ENCODE data around the gene SLC1A7. TPM values are rescaled to one million over a fixed set of nuclear protein-coding genes. Genes with fewer than 3 reads are reported as not detected.

Gene SLC1A7
- total RNA-seq, 1 donor from 2014 or later: not detected

- no peak overlapping the region for H3K4me3 ChIP-seq (ENCODE audit: low read length in 3 of 3)
- H3K27me3 ChIP-seq (ENCODE audit: control insufficient read depth in 3 of 3, insufficient read depth in 3 of 3, low read length in 3 of 3): peaks cover 0 to 3% (median 0%) of the 10 kb centered on the region in 3 donors
- H3K9ac ChIP-seq (ENCODE audit: low read depth in 1 of 3, low read length in 3 of 3): peak overlapping the region in 1 of 3 donors; percentile 25
- H3K9me3 ChIP-seq (ENCODE audit: control insufficient read depth in 3 of 3, low read length in 3 of 3): no peaks in the 10 kb centered on the region
- peaks cover 6 to 12% (median 10%) of the 10 kb centered on the region in 3 donors for H3K4me1 ChIP-seq (ENCODE audit: control insufficient read depth in 3 of 3, insufficient read depth in 3 of 3, low read length in 3 of 3)
- peak overlapping the region; percentile 62 for H3K27ac ChIP-seq (ENCODE audit: low read depth, low read length)
- H3K36me3 ChIP-seq (ENCODE audit: control insufficient read depth in 3 of 3, insufficient read depth in 3 of 3, low read length in 3 of 3): no peaks in the 10 kb centered on the region
Observed at GRCh38 chr1:53145942-53146708, 3.7 kb upstream of the SLC1A7 start.

- no peak overlapping the region for H3K9ac ChIP-seq (ENCODE audit: low read depth in 1 of 3, low read length in 3 of 3)
- H3K9me3 ChIP-seq (ENCODE audit: control insufficient read depth in 3 of 3, low read length in 3 of 3): no peaks in the 10 kb centered on the region
- H3K4me3 ChIP-seq (ENCODE audit: low read length in 3 of 3): no peak overlapping the region
- no peaks in the 10 kb centered on the region for H3K36me3 ChIP-seq (ENCODE audit: control insufficient read depth in 3 of 3, insufficient read depth in 3 of 3, low read length in 3 of 3)
- H3K27ac ChIP-seq (ENCODE audit: low read depth, low read length): peak overlapping the region; percentile 62
- H3K27me3 ChIP-seq (ENCODE audit: control insufficient read depth in 3 of 3, insufficient read depth in 3 of 3, low read length in 3 of 3): peaks cover 0 to 3% (median 0%) of the 10 kb centered on the region in 3 donors
- H3K4me1 ChIP-seq (ENCODE audit: control insufficient read depth in 3 of 3, insufficient read depth in 3 of 3, low read length in 3 of 3): peaks cover 6 to 17% (median 15%) of the 10 kb centered on the region in 3 donors
Observed at GRCh38 chr1:53145619-53145941, 3.1 kb upstream of the SLC1A7 start.

GRCh38 chr1:53145051-53145600, 2.7 kb upstream of the SLC1A7 start:
- Histone ChIP-seq H3K36me3 (ENCODE audit: control insufficient read depth in 3 of 3, insufficient read depth in 3 of 3, low read length in 3 of 3) (no peaks in the 10 kb centered on the region), H3K27me3 (ENCODE audit: control insufficient read depth in 3 of 3, insufficient read depth in 3 of 3, low read length in 3 of 3) (peaks cover 0 to 3% (median 0%) of the 10 kb centered on the region in 3 donors), H3K4me3 (ENCODE audit: low read length in 3 of 3) (no peak overlapping the region), H3K4me1 (ENCODE audit: control insufficient read depth in 3 of 3, insufficient read depth in 3 of 3, low read length in 3 of 3) (peaks cover 6 to 19% (median 17%) of the 10 kb centered on the region in 3 donors), H3K27ac (ENCODE audit: low read depth, low read length) (no peak overlapping the region), H3K9ac (ENCODE audit: low read depth in 1 of 3, low read length in 3 of 3) (no peak overlapping the region), H3K9me3 (ENCODE audit: control insufficient read depth in 3 of 3, low read length in 3 of 3) (no peaks in the 10 kb centered on the region)

GRCh38 chr1:53144201-53144600, 1.8 kb upstream of the SLC1A7 start:
- H3K4me1 ChIP-seq (ENCODE audit: control insufficient read depth in 3 of 3, insufficient read depth in 3 of 3, low read length in 3 of 3): peaks cover 8 to 19% (median 17%) of the 10 kb centered on the region in 3 donors
- no peaks in the 10 kb centered on the region for H3K9me3 ChIP-seq (ENCODE audit: control insufficient read depth in 3 of 3, low read length in 3 of 3)
- no peak overlapping the region for H3K27ac ChIP-seq (ENCODE audit: low read depth, low read length)
- H3K36me3 ChIP-seq (ENCODE audit: control insufficient read depth in 3 of 3, insufficient read depth in 3 of 3, low read length in 3 of 3): no peaks in the 10 kb centered on the region
- H3K9ac ChIP-seq (ENCODE audit: low read depth in 1 of 3, low read length in 3 of 3): no peak overlapping the region
- no peak overlapping the region for H3K4me3 ChIP-seq (ENCODE audit: low read length in 3 of 3)
- H3K27me3 ChIP-seq (ENCODE audit: control insufficient read depth in 3 of 3, insufficient read depth in 3 of 3, low read length in 3 of 3): no peaks in the 10 kb centered on the region

GRCh38 chr1:53143527-53143926, 1.1 kb upstream of the SLC1A7 start:
- H3K9ac ChIP-seq (ENCODE audit: low read depth in 1 of 3, low read length in 3 of 3): no peak overlapping the region
- H3K36me3 ChIP-seq (ENCODE audit: control insufficient read depth in 3 of 3, insufficient read depth in 3 of 3, low read length in 3 of 3): no peaks in the 10 kb centered on the region
- no peak overlapping the region for H3K27ac ChIP-seq (ENCODE audit: low read depth, low read length)
- H3K27me3 ChIP-seq (ENCODE audit: control insufficient read depth in 3 of 3, insufficient read depth in 3 of 3, low read length in 3 of 3): no peaks in the 10 kb centered on the region
- peaks cover 9 to 19% (median 17%) of the 10 kb centered on the region in 3 donors for H3K4me1 ChIP-seq (ENCODE audit: control insufficient read depth in 3 of 3, insufficient read depth in 3 of 3, low read length in 3 of 3)
- no peaks in the 10 kb centered on the region for H3K9me3 ChIP-seq (ENCODE audit: control insufficient read depth in 3 of 3, low read length in 3 of 3)
- H3K4me3 ChIP-seq (ENCODE audit: low read length in 3 of 3): no peak overlapping the region

GRCh38 chr1:53141487-53142055, 867 bp downstream of the SLC1A7 start:
- H3K9ac ChIP-seq (ENCODE audit: low read depth in 1 of 3, low read length in 3 of 3): no peak overlapping the region

GRCh38 chr1:53140451-53140850, 2.0 kb downstream of the SLC1A7 start:
- Histone ChIP-seq H3K9me3 (ENCODE audit: control insufficient read depth in 3 of 3, low read length in 3 of 3) (peaks cover 0 to 2% (median 0%) of the 10 kb centered on the region in 3 donors), H3K4me1 (ENCODE audit: control insufficient read depth in 3 of 3, insufficient read depth in 3 of 3, low read length in 3 of 3) (peaks cover 3 to 9% (median 6%) of the 10 kb centered on the region in 3 donors), H3K9ac (ENCODE audit: low read depth in 1 of 3, low read length in 3 of 3) (no peak overlapping the region), H3K36me3 (ENCODE audit: control insufficient read depth in 3 of 3, insufficient read depth in 3 of 3, low read length in 3 of 3) (no peaks in the 10 kb centered on the region), H3K27me3 (ENCODE audit: control insufficient read depth in 3 of 3, insufficient read depth in 3 of 3, low read length in 3 of 3) (no peaks in the 10 kb centered on the region), H3K27ac (ENCODE audit: low read depth, low read length) (no peak overlapping the region), H3K4me3 (ENCODE audit: low read length in 3 of 3) (no peak overlapping the region)

More at GRCh38 chr1:53141487-53142055, 867 bp downstream of the SLC1A7 start:
- H3K27ac ChIP-seq (ENCODE audit: low read depth, low read length): no peak overlapping the region
- H3K27me3 ChIP-seq (ENCODE audit: control insufficient read depth in 3 of 3, insufficient read depth in 3 of 3, low read length in 3 of 3): no peaks in the 10 kb centered on the region
- no peak overlapping the region for H3K4me3 ChIP-seq (ENCODE audit: low read length in 3 of 3)
- peaks cover 9 to 19% (median 17%) of the 10 kb centered on the region in 3 donors for H3K4me1 ChIP-seq (ENCODE audit: control insufficient read depth in 3 of 3, insufficient read depth in 3 of 3, low read length in 3 of 3)
- no peaks in the 10 kb centered on the region for H3K36me3 ChIP-seq (ENCODE audit: control insufficient read depth in 3 of 3, insufficient read depth in 3 of 3, low read length in 3 of 3)
- peaks cover 0 to 2% (median 0%) of the 10 kb centered on the region in 3 donors for H3K9me3 ChIP-seq (ENCODE audit: control insufficient read depth in 3 of 3, low read length in 3 of 3)

GRCh38 chr1:53139951-53140361, 2.5 kb downstream of the SLC1A7 start:
- Histone ChIP-seq H3K4me3 (ENCODE audit: low read length in 3 of 3) (no peak overlapping the region), H3K27me3 (ENCODE audit: control insufficient read depth in 3 of 3, insufficient read depth in 3 of 3, low read length in 3 of 3) (no peaks in the 10 kb centered on the region), H3K9ac (ENCODE audit: low read depth in 1 of 3, low read length in 3 of 3) (no peak overlapping the region), H3K36me3 (ENCODE audit: control insufficient read depth in 3 of 3, insufficient read depth in 3 of 3, low read length in 3 of 3) (no peaks in the 10 kb centered on the region), H3K9me3 (ENCODE audit: control insufficient read depth in 3 of 3, low read length in 3 of 3) (peaks cover 0 to 2% (median 0%) of the 10 kb centered on the region in 3 donors), H3K4me1 (ENCODE audit: control insufficient read depth in 3 of 3, insufficient read depth in 3 of 3, low read length in 3 of 3) (peaks cover 3 to 6% (median 6%) of the 10 kb centered on the region in 3 donors), H3K27ac (ENCODE audit: low read depth, low read length) (no peak overlapping the region)

GRCh38 chr1:53138991-53139884, 3.2 kb downstream of the SLC1A7 start:
- no peaks in the 10 kb centered on the region for H3K27me3 ChIP-seq (ENCODE audit: control insufficient read depth in 3 of 3, insufficient read depth in 3 of 3, low read length in 3 of 3)
- no peak overlapping the region for H3K27ac ChIP-seq (ENCODE audit: low read depth, low read length)
- H3K36me3 ChIP-seq (ENCODE audit: control insufficient read depth in 3 of 3, insufficient read depth in 3 of 3, low read length in 3 of 3): no peaks in the 10 kb centered on the region
- no peak overlapping the region for H3K4me3 ChIP-seq (ENCODE audit: low read length in 3 of 3)
- peaks cover 3 to 6% (median 6%) of the 10 kb centered on the region in 3 donors for H3K4me1 ChIP-seq (ENCODE audit: control insufficient read depth in 3 of 3, insufficient read depth in 3 of 3, low read length in 3 of 3)
- H3K9me3 ChIP-seq (ENCODE audit: control insufficient read depth in 3 of 3, low read length in 3 of 3): peaks cover 0 to 2% (median 0%) of the 10 kb centered on the region in 3 donors
- H3K9ac ChIP-seq (ENCODE audit: low read depth in 1 of 3, low read length in 3 of 3): no peak overlapping the region
